ENCODE results near the gene PRLHR. TPM values are rescaled to one million over a fixed set of nuclear protein-coding genes. Genes with fewer than 3 reads are reported as not detected.

Gene PRLHR
- total RNA-seq, 1 donor: not detected

- Histone ChIP-seq H3K27me3 (ENCODE audit: insufficient read depth, low read length) (no peaks in the 10 kb centered on the region), H2AFZ (ENCODE audit: low read length) (no peak overlapping the region), H4K20me1 (ENCODE audit: insufficient read depth, low read length) (no peaks in the 10 kb centered on the region), H3K4me1 (ENCODE audit: insufficient read depth, low read length) (peaks cover 7% of the 10 kb centered on the region), H3K4me2 (ENCODE audit: insufficient read depth, low read length) (peak overlapping the region; percentile 16), H3K79me2 (ENCODE audit: insufficient read depth, low read length) (no peaks in the 10 kb centered on the region), H3K27ac (ENCODE audit: low read depth, low read length) (no peak overlapping the region), H3K9me3 (ENCODE audit: low read depth, low read length) (no peaks in the 10 kb centered on the region), H3K4me3 (ENCODE audit: insufficient read depth, low read length) (no peak overlapping the region), H3K36me3 (ENCODE audit: insufficient read depth, low read length) (no peaks in the 10 kb centered on the region)
- peak; percentile 87 for DNase-seq (ENCODE audit: insufficient read length, low spot score, missing footprints)
- TF ChIP-seq CTCF (IDR thresholded peaks at IDR 0.05; ENCODE audit: extremely low read depth, low read depth, low read length): no peak
Measured at GRCh38 chr10:118584181-118584954, 11.1 kb downstream of the PRLHR start.

- TF ChIP-seq CTCF (IDR thresholded peaks at IDR 0.05; ENCODE audit: extremely low read depth, low read depth, low read length): no peak
- H4K20me1 ChIP-seq (ENCODE audit: insufficient read depth, low read length): no peaks in the 10 kb centered on the region
Measured at GRCh38 chr10:118583611-118584010, 11.8 kb downstream of the PRLHR start.

DNA sequence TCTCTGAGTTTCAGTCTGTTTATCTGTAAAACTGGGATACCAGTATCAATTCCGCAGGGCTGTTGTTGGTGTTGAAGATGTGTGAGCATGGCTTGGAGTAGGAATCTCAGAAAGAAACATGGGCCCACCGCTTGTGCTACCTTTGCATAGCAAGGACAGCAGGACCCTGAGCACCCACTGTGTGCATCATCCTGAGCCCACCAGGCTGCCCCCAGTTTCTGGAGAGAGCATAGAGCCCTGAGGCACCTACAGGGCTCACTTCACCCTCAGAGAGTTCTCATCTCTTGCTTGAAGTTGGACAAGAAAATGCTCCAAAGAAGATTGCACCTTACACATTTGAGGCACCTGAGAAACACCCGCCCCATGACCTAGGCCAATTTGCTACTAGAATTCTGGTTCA, 12.9 kb downstream of the PRLHR start:
- no peak overlapping the region for H3K4me3 ChIP-seq (ENCODE audit: insufficient read depth, low read length)
- H3K9me3 ChIP-seq (ENCODE audit: low read depth, low read length): no peaks in the 10 kb centered on the region
- no peaks in the 10 kb centered on the region for H3K36me3 ChIP-seq (ENCODE audit: insufficient read depth, low read length)
- H3K4me2 ChIP-seq (ENCODE audit: insufficient read depth, low read length): no peak overlapping the region
- no peaks in the 10 kb centered on the region for H4K20me1 ChIP-seq (ENCODE audit: insufficient read depth, low read length)
- no peaks in the 10 kb centered on the region for H3K79me2 ChIP-seq (ENCODE audit: insufficient read depth, low read length)
- TF ChIP-seq CTCF (IDR thresholded peaks at IDR 0.05; ENCODE audit: extremely low read depth, low read depth, low read length): no peak
- H3K27me3 ChIP-seq (ENCODE audit: insufficient read depth, low read length): peaks cover 3% of the 10 kb centered on the region
- no peak overlapping the region for H2AFZ ChIP-seq (ENCODE audit: low read length)
- peaks cover 7% of the 10 kb centered on the region for H3K4me1 ChIP-seq (ENCODE audit: insufficient read depth, low read length)
- no peak overlapping the region for H3K27ac ChIP-seq (ENCODE audit: low read depth, low read length)
- no peak for DNase-seq (ENCODE audit: insufficient read length, low spot score, missing footprints)

More at GRCh38 chr10:118583611-118584010, 11.8 kb downstream of the PRLHR start:
- H3K4me1 ChIP-seq (ENCODE audit: insufficient read depth, low read length): peaks cover 7% of the 10 kb centered on the region
- DNase-seq (ENCODE audit: insufficient read length, low spot score, missing footprints): no peak
- no peak overlapping the region for H3K4me2 ChIP-seq (ENCODE audit: insufficient read depth, low read length)
- H3K27me3 ChIP-seq (ENCODE audit: insufficient read depth, low read length): peaks cover 3% of the 10 kb centered on the region
- H2AFZ ChIP-seq (ENCODE audit: low read length): no peak overlapping the region
- no peaks in the 10 kb centered on the region for H3K79me2 ChIP-seq (ENCODE audit: insufficient read depth, low read length)
- no peaks in the 10 kb centered on the region for H3K36me3 ChIP-seq (ENCODE audit: insufficient read depth, low read length)
- H3K9me3 ChIP-seq (ENCODE audit: low read depth, low read length): no peaks in the 10 kb centered on the region
- H3K4me3 ChIP-seq (ENCODE audit: insufficient read depth, low read length): no peak overlapping the region
- no peak overlapping the region for H3K27ac ChIP-seq (ENCODE audit: low read depth, low read length)

- Histone ChIP-seq H3K27me3 (ENCODE audit: insufficient read depth, low read length) (peaks cover 6% of the 10 kb centered on the region), H3K4me1 (ENCODE audit: insufficient read depth, low read length) (peaks cover 7% of the 10 kb centered on the region), H3K36me3 (ENCODE audit: insufficient read depth, low read length) (no peaks in the 10 kb centered on the region), H3K79me2 (ENCODE audit: insufficient read depth, low read length) (no peaks in the 10 kb centered on the region), H3K9me3 (ENCODE audit: low read depth, low read length) (no peaks in the 10 kb centered on the region), H3K4me2 (ENCODE audit: insufficient read depth, low read length) (no peak overlapping the region), H3K4me3 (ENCODE audit: insufficient read depth, low read length) (no peak overlapping the region), H4K20me1 (ENCODE audit: insufficient read depth, low read length) (no peaks in the 10 kb centered on the region), H3K27ac (ENCODE audit: low read depth, low read length) (no peak overlapping the region), H2AFZ (ENCODE audit: low read length) (no peak overlapping the region)
- no peak for DNase-seq (ENCODE audit: insufficient read length, low spot score, missing footprints)
- TF ChIP-seq CTCF (IDR thresholded peaks at IDR 0.05; ENCODE audit: extremely low read depth, low read depth, low read length): no peak
Measured at GRCh38 chr10:118581340-118581739, 14.1 kb downstream of the PRLHR start.
